Activated CD8-positive, alpha-beta T cell treated with anti-CD3 and anti-CD28 coated beads for 36 hours (primary cell): Measurements from ENCODE around the gene PBRM1. TPM values are rescaled to one million over a fixed set of nuclear protein-coding genes. Genes with fewer than 3 reads are reported as not detected.

ENCODE experiments used
- ATAC-seq: fragments of 200-7000 bp; cut with Tn5 transposase; one replicate; pipeline ENCODE4 v1.10.0; 2021; ENCODE audit warnings: mild to moderate bottlenecking, moderate library complexity
- CTCF ChIA-PET: fragments of 350-600 bp; sonication (Branson Sonifier 250); formaldehyde crosslinking; loops from one replicate; lab custom pipeline; 2021; ENCODE audit warnings: antibody characterized with exemption; lab: Charles Lee
- POLR2A ChIA-PET: fragments of 350-600 bp; sonication (Branson Sonifier 250); formaldehyde crosslinking; loops from one replicate; lab custom pipeline; 2021; ENCODE audit warnings: antibody characterized with exemption; lab: Charles Lee
- DNase-seq: peaks from one replicate; pipeline ENCODE4 v3.0.0-alpha.2; 2020
- H3K27ac Mint-ChIP-seq: one replicate; pipeline ENCODE4 v1.8.0; 2021; ENCODE audit warnings: mild to moderate bottlenecking, mixed read lengths
- H3K27me3 Mint-ChIP-seq: one replicate; pipeline ENCODE4 v1.8.0; 2021; ENCODE audit warnings: mixed read lengths
- H3K36me3 Mint-ChIP-seq: one replicate; pipeline ENCODE4 v1.8.0; 2021; ENCODE audit warnings: low read depth, mixed read lengths
- H3K4me1 Mint-ChIP-seq: one replicate; pipeline ENCODE4 v1.8.0; 2021; ENCODE audit warnings: low read depth, mixed read lengths
- H3K4me3 Mint-ChIP-seq: one replicate; pipeline ENCODE4 v1.8.0; 2021; ENCODE audit warnings: mild to moderate bottlenecking, moderate library complexity, mixed read lengths
- H3K9me3 Mint-ChIP-seq: one replicate; pipeline ENCODE4 v1.8.0; 2021; ENCODE audit warnings: mixed read lengths
- CTCF ChIP-seq: fragments of 200-600 bp; IDR thresholded peaks from one replicate; pipeline ENCODE4 v1.8.0; 2022; ENCODE audit warnings: antibody characterized with exemption, mild to moderate bottlenecking
- intact Hi-C: fragments of 100-400 bp; cut with micrococcal nuclease; formaldehyde crosslinking; loops from one replicate; pipeline ENCODE4 v1.10.0; 2022
- total RNA-seq, 2 experiments: library from RNA; stranded (reverse); gene quantifications; one replicate each; pipeline ENCODE4 v1.2.3, GENCODE V29; 2021

PBRM1 gene
- total RNA-seq, 2 experiments from 2014 or later = 55.9 to 56.1 TPM

DNA sequence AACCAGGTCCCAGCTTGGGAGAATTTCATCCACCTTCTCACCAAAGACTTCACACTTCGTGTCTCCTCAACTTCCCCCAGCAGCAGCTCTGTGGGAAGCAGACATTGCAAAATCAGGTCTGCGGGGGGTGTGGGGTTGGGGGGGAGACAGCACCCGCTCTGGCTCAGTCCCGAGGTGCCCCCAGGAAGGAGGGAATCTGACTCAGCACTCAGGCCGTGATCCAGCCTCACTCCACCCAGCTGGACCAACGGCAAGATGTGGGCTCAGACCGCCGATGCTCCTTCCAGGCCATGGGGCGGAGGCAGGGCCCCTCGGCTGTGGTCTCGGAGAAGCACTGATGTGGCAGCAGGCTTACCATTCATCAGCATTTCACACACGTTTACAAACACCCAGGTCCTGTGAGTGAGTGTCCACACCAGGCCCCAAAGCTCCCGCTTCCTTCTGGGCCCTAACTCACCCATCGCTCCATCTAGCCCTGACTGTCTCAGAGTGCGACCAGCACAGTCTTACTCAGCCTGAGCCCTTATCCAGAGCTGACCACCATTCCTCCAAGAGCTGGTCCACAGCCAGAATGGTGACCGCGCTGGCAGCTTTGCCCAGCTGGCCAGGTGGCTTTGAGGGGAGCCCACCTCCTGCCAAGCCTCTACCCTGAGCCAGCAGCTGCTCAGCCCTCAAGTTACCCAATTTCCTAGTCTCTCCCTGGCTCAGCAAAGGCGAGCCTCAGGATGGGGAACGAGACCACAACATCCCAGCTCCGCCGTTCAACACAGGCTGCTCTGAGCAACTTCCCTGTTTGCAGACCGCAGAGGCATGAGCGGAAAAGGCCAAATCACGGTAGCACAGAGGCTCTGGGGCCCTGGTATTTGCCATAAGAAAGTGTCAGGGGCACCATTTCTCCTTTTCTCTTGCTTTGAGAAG lies 187.3 kb downstream of the PBRM1 start:
- DNase-seq (no peak), ATAC-seq (no peak)
- Mint-ChIP-seq H3K27me3 (no peaks in the 10 kb centered on the region), H3K9me3 (no peaks in the 10 kb centered on the region), H3K4me1 (no peaks in the 10 kb centered on the region), H3K36me3 (no peaks in the 10 kb centered on the region), H3K27ac (no peak overlapping the region), H3K4me3 (no peak overlapping the region)
- CTCF ChIA-PET = interaction anchor here (1.3 kb wide), 2 partner anchors 23 to 50 kb away, joined by 3 read pairs; no protein-coding TSS in a partner anchor
- no peak for TF ChIP-seq CTCF
- POLR2A ChIA-PET = interaction anchor here (1.0 kb wide), 1 partner anchor 10 kb away, joined by 3 read pairs; no protein-coding TSS in a partner anchor
- intact Hi-C loops = no loop called here

DNA sequence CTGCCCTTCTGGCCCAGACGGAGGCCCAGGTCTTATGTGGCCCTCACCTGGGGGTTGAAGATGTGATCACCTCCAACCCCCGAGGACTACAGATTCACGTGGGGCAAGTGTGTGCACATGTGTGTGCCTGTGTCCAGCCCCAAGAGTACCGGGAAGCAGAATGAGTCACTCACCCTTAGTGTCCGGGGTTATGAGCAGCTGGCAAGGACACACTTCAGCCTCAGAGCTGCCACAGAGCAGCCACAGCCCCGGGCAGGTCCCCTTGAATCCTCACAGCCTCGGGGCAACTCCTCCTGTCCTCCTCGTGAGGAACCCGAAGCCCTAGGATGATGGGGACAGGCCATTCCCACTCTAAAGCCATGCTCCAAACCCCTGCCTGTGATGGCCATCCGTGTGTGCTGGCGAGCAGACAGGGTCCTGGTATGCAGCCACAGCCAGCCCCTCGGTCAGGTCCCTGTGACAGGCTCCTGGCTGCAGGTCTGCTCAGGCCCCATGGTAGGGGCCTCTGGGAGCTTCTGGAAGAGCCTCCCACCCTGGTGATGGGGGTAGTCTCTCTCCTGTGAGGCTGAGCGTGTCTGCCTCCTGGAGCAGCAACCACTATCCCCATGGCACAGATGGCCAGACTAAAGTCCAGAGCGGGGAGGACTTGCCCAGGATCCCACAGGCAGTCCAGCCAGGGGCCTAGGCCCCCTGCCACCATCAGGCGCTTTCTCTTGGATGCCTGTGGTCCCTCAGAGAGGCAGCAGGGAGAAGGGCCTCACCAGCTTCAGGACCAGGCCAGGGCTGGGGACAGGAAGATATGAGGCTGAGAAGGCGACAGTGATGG lies 189.7 kb downstream of the PBRM1 start:
- DNase-seq (no peak), ATAC-seq (no peak)
- no peak for TF ChIP-seq CTCF
- Mint-ChIP-seq H3K4me3 (no peak overlapping the region), H3K36me3 (peaks cover 8% of the 10 kb centered on the region), H3K27me3 (no peaks in the 10 kb centered on the region), H3K4me1 (no peaks in the 10 kb centered on the region), H3K27ac (no peak overlapping the region), H3K9me3 (no peaks in the 10 kb centered on the region)
- intact Hi-C loops = no loop called here
- POLR2A ChIA-PET = interaction anchor here (0.7 kb wide), 1 partner anchor 8 kb away, joined by 3 read pairs; no protein-coding TSS in a partner anchor
- CTCF ChIA-PET = no interaction called here

Other genes with a start within 250 kb of the PBRM1 start
- gene SEMA3G, start 240.8 kb downstream of the PBRM1 start, total RNA-seq = not detected
- gene TNNC1, start 231.9 kb downstream of the PBRM1 start, total RNA-seq = 1 to 10 TPM; 4.8 to 5.9 TPM
- 10 to 100 TPM; 57.1 to 57.4 TPM for gene NISCH, start 230.3 kb downstream of the PBRM1 start, total RNA-seq
- gene STAB1, start 190.6 kb downstream of the PBRM1 start, total RNA-seq = under 1 TPM; 0.09 to 0.20 TPM
- gene NT5DC2, start 152.1 kb downstream of the PBRM1 start, total RNA-seq = 10 to 100 TPM; 53.8 to 61.7 TPM
- 10 to 100 TPM; 14.0 to 20.5 TPM for gene UQCC5, start 149.3 kb downstream of the PBRM1 start, total RNA-seq
- gene GNL3, start 119 bp upstream of the PBRM1 start, total RNA-seq = 100 to 1,000 TPM; 198 to 200 TPM
- 10 to 100 TPM; 34.0 to 35.0 TPM for gene GLT8D1, start 19.9 kb upstream of the PBRM1 start, total RNA-seq
- 100 to 1,000 TPM; 116 to 120 TPM for gene SPCS1, start 20.2 kb upstream of the PBRM1 start, total RNA-seq
- 10 to 100 TPM; 16.2 to 18.4 TPM for gene NEK4, start 85.0 kb upstream of the PBRM1 start, total RNA-seq
- gene ITIH1, start 91.7 kb upstream of the PBRM1 start, total RNA-seq = not detected
- not detected for gene ITIH3, start 108.9 kb upstream of the PBRM1 start, total RNA-seq
- gene ITIH4, start 144.8 kb upstream of the PBRM1 start, total RNA-seq = 1 to 10 TPM; 3.9 to 5.5 TPM
- gene MUSTN1, start 149.1 kb upstream of the PBRM1 start, total RNA-seq = not detected
- 10 to 100 TPM; 17.3 to 18.3 TPM for gene STIMATE, start 211.6 kb upstream of the PBRM1 start, total RNA-seq